Tibial nerve (tissue), 4 donors: ENCODE results near the gene NPHP4. TPM values are rescaled to one million over a fixed set of nuclear protein-coding genes. Genes with fewer than 3 reads are reported as not detected.

Experiments used
- DNase-seq, 2 donors: peaks; one replicate each; pipeline ENCODE4 v3.0.0-alpha.2; 2019; ENCODE audit warnings: low spot score in 2 of 2
- H3K27ac ChIP-seq, 4 donors: fragments of 200-600 bp; sonication (generic) in 3 of 4; one replicate each; pipeline ENCODE4 v1.5.1; 2017 to 2019; ENCODE audit warnings: mild to moderate bottlenecking in 1 of 4
- H3K27me3 ChIP-seq, 2 donors: fragments of 200-600 bp; sonication (generic) in 1 of 2; one replicate each; pipeline versions ENCODE4 v1.5.1 to v1.6.0; 2017 to 2019
- H3K36me3 ChIP-seq, 3 donors: fragments of 200-600 bp; sonication (generic); one replicate each; pipeline ENCODE4 v1.5.1; 2018 to 2019
- H3K4me1 ChIP-seq, 4 donors: fragments of 200-600 bp; sonication (generic) in 3 of 4; one replicate each; pipeline ENCODE4 v1.5.1; 2017 to 2019
- H3K4me3 ChIP-seq, 4 donors: fragments of 200-600 bp; sonication (generic) in 3 of 4; one replicate each; pipeline ENCODE4 v1.5.1; 2017 to 2019; ENCODE audit warnings: mild to moderate bottlenecking in 1 of 4, moderate library complexity in 1 of 4
- H3K9me3 ChIP-seq, 4 donors: fragments of 200-600 bp; sonication (generic) in 3 of 4; one replicate each; pipeline ENCODE4 v1.5.1; 2017 to 2019
- EP300 ChIP-seq, 2 donors: sonication (generic); formaldehyde crosslinking; IDR thresholded peaks; one replicate each; pipeline ENCODE4 v1.6.1; 2017; ENCODE audit warnings: antibody characterized with exemption in 2 of 2, mild to moderate bottlenecking in 1 of 2
- POLR2A ChIP-seq, 2 donors: fragments of 450-650 bp; IDR thresholded peaks; one replicate each; pipeline ENCODE4 v1.6.1; 2017; ENCODE audit warnings: antibody characterized with exemption in 2 of 2, mild to moderate bottlenecking in 2 of 2, moderate library complexity in 2 of 2
- WGBS, 2 donors: methylation state at CpG; one replicate each; pipeline ENCODE4 v1.1.5; 2018; 5-methylcytosine and 5-hydroxymethylcytosine counted together
- total RNA-seq, 4 donors: library from RNA; depleted of rRNA; stranded (reverse); fragments of >200 nt; gene quantifications; one replicate each; pipeline ENCODE4 v1.1.0, GENCODE V29; 2016
- TF ChIP-seq, protein P1 (sequence below), 5 experiments: fragments of 200-600 bp in 3 of 5; fragments of 450-650 bp in 2 of 5; sonication (generic) in 3 of 5; IDR thresholded peaks; one replicate each; pipeline ENCODE4 v1.5.1; 2016 to 2019; ENCODE audit warnings: antibody characterized with exemption in 5 of 5, mild to moderate bottlenecking in 3 of 5, moderate library complexity in 2 of 5

Gene NPHP4
- total RNA-seq, 4 donors from 2014 or later, result 14.7 to 34.5 (median 28.0) TPM

DNA sequence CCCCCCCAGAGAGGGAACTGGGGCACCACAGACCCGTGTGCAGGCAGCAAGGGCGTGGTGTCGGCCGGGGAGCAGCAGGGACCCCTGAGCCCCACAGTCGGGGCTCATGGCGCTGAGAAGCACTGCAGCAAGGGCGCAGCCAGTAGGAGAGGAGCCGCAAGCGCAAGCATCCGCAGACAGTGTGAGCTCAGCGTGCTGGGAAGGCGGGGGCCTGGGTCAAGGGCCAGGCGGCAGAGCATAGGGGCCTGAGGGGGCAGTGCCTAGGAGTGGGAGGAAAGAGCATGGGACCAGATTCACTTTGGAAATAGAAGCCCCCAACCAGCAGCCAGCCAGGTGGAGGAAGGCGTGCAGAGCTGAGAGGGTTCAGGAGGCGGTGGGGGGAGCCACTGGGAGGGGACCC lies 46.8 kb upstream of the NPHP4 start:
- H3K36me3 ChIP-seq, result peaks cover 0 to 10% (median 4%) of the 10 kb centered on the region in 3 donors
- H3K4me3 ChIP-seq, result no peak overlapping the region
- no peak overlapping the region for H3K27ac ChIP-seq
- no peaks in the 10 kb centered on the region for H3K9me3 ChIP-seq
- peaks cover 0 to 6% (median 0%) of the 10 kb centered on the region in 4 donors for H3K4me1 ChIP-seq
- no peak for TF ChIP-seq EP300 (IDR thresholded peaks at IDR 0.05)
- TF ChIP-seq, protein P1, sequence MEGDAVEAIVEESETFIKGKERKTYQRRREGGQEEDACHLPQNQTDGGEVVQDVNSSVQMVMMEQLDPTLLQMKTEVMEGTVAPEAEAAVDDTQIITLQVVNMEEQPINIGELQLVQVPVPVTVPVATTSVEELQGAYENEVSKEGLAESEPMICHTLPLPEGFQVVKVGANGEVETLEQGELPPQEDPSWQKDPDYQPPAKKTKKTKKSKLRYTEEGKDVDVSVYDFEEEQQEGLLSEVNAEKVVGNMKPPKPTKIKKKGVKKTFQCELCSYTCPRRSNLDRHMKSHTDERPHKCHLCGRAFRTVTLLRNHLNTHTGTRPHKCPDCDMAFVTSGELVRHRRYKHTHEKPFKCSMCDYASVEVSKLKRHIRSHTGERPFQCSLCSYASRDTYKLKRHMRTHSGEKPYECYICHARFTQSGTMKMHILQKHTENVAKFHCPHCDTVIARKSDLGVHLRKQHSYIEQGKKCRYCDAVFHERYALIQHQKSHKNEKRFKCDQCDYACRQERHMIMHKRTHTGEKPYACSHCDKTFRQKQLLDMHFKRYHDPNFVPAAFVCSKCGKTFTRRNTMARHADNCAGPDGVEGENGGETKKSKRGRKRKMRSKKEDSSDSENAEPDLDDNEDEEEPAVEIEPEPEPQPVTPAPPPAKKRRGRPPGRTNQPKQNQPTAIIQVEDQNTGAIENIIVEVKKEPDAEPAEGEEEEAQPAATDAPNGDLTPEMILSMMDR (IDR thresholded peaks at IDR 0.05), result no peak
- no peak for TF ChIP-seq POLR2A (IDR thresholded peaks at IDR 0.05)
- WGBS, 2 donors, result 80 to 82% methylated on average over 15 of the region's 15 CpGs
- no peak for DNase-seq
- H3K27me3 ChIP-seq, result no peaks in the 10 kb centered on the region

DNA sequence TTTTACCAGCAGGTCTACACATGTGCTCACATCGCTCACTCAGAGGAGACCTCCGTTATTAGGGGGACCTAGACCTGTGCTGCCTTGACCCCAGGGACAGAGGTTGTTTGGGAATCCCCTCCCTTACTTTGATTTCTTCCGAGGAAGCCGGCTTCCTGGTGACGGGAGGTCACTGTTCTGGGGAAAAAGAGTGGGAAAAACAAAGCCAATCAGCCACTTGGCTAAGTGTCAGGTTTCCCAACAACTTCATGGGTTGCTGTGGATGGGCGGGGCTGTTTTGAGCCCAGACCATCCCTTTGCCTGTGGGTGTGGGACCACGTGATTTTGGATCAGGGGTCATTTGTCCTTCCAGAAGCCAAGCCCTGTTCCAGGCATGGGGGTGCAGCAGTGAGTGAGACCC lies 46.4 kb upstream of the NPHP4 start:
- Histone ChIP-seq H3K36me3 (peaks cover 0 to 9% (median 4%) of the 10 kb centered on the region in 3 donors), H3K4me3 (no peak overlapping the region), H3K27ac (no peak overlapping the region), H3K4me1 (peaks cover 0 to 6% (median 0%) of the 10 kb centered on the region in 4 donors), H3K9me3 (no peaks in the 10 kb centered on the region), H3K27me3 (no peaks in the 10 kb centered on the region)
- TF ChIP-seq POLR2A (IDR thresholded peaks at IDR 0.05) (no peak), EP300 (IDR thresholded peaks at IDR 0.05) (no peak)
- TF ChIP-seq, protein P1 (IDR thresholded peaks at IDR 0.05), result no peak
- 62% methylated on average over 6 to 7 of the region's 7 CpGs for WGBS, 2 donors
- no peak for DNase-seq

DNA sequence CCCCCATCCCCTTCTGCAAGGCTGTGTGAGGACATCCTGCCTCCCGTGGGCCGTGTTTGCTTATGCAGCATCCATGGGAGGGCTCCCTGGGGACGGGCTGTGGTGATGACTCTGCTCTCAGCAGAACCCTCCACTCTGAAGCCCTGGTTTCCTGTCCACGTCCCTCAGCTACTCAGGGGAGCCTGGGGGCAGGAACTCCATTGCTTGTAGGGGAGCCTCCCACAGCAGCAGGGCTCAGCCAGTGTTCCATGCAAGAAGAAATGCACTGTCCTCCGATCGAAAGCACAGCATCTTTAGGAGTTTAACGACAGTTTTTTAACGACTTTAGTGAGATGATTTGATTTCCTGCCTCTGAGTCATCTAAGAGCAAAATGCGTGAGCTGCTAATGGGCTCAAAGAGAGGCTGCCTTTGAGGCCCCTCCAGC lies 45.1 kb upstream of the NPHP4 start:
- 25 to 33% methylated on average over 8 to 9 of the region's 9 CpGs for WGBS, 2 donors
- TF ChIP-seq POLR2A (IDR thresholded peaks at IDR 0.05), result no peak
- TF ChIP-seq, protein P1 (IDR thresholded peaks at IDR 0.05), result no peak
- TF ChIP-seq EP300 (IDR thresholded peaks at IDR 0.05), result no peak

DNA sequence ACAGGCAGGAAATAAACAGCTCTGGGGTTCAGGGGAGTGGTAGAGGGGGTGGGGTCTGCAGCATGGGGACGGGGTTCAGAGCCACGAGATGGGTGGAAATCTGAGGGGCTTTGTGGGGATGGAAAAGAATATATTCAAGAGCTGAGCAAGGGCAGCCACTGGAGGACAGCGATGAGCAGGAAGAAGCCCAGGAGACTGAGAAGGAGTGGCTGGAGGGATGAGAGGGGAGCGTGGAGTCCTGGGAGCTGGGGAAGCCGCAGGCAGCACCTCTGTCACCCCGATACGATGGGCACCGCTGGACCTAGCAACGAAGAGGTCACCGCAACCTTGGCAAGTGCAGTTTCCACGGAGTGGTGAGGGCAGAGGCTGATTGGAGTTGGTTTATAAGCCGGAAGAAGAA lies 43.5 kb upstream of the NPHP4 start:
- Histone ChIP-seq H3K4me1 (peaks cover 0 to 6% (median 0%) of the 10 kb centered on the region in 4 donors), H3K4me3 (no peak overlapping the region), H3K9me3 (no peaks in the 10 kb centered on the region), H3K27ac (no peak overlapping the region), H3K36me3 (peaks cover 0 to 4% (median 0%) of the 10 kb centered on the region in 3 donors), H3K27me3 (no peaks in the 10 kb centered on the region)
- no peak for DNase-seq
- 67 to 72% methylated on average over 12 of the region's 12 CpGs for WGBS, 2 donors
- TF ChIP-seq POLR2A (IDR thresholded peaks at IDR 0.05) (no peak), EP300 (IDR thresholded peaks at IDR 0.05) (no peak)
- TF ChIP-seq, protein P1 (IDR thresholded peaks at IDR 0.05), result no peak

More for the DNA sequence above, 45.1 kb upstream of the NPHP4 start:
- no peak overlapping the region for H3K4me3 ChIP-seq
- peaks cover 0 to 6% (median 0%) of the 10 kb centered on the region in 4 donors for H3K4me1 ChIP-seq
- DNase-seq, result no peak
- H3K27ac ChIP-seq, result no peak overlapping the region
- no peaks in the 10 kb centered on the region for H3K27me3 ChIP-seq
- H3K36me3 ChIP-seq, result peaks cover 0 to 4% (median 2%) of the 10 kb centered on the region in 3 donors
- H3K9me3 ChIP-seq, result no peaks in the 10 kb centered on the region

DNA sequence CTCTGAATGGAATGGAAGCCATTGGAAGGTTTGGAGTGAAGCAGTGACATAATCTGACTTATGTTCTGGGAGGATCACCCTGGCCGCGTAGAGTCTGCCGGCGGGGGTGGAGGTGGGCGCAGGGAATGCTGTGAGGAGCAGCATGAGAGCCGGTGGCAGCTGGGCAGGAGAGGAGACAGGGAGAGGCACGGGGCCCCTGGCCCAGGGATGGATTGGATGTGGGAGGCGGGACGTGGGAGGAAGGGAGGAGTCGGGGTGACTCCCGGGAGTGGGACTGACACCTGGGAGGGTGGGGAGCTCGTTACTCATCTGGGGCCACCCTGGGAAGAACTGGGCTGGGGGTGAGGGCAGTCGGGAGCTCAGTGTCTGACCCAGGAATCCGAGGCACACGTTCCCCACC lies 43.1 kb upstream of the NPHP4 start:
- whole genome bisulfite sequencing, 2 donors, result 62 to 70% methylated on average over 15 of the region's 15 CpGs
- Histone ChIP-seq H3K27ac (no peak overlapping the region), H3K4me1 (peaks cover 0 to 6% (median 0%) of the 10 kb centered on the region in 4 donors), H3K9me3 (no peaks in the 10 kb centered on the region), H3K4me3 (no peak overlapping the region), H3K27me3 (no peaks in the 10 kb centered on the region), H3K36me3 (peaks cover 0 to under 1% (median 0%) of the 10 kb centered on the region in 3 donors)
- no peak for DNase-seq
- TF ChIP-seq EP300 (IDR thresholded peaks at IDR 0.05), result no peak
- no peak for TF ChIP-seq POLR2A (IDR thresholded peaks at IDR 0.05)
- TF ChIP-seq, protein P1 (IDR thresholded peaks at IDR 0.05), result no peak
